ENCODE measurements around the gene PHETA2. TPM values are rescaled to one million over a fixed set of nuclear protein-coding genes. Genes with fewer than 3 reads are reported as not detected.

The PHETA2 gene
- total and polyA plus RNA-seq, 2 of the 13 experiments (the other 11 are each of a cell fraction or from before 2014, with no cell fraction given): 0.07 TPM; not detected in 1

- TF ChIP-seq ZBTB25 (CRISPR knock-in tag; IDR thresholded peaks at IDR 0.05): peak; percentile 62; the same call in 1 of the 2 replicates
- TF ChIP-seq ZNF703 (CRISPR knock-in tag; IDR thresholded peaks at IDR 0.05; ENCODE audit: borderline replicate concordance): no peak
- no peak for TF ChIP-seq TBP (CRISPR knock-in tag; IDR thresholded peaks at IDR 0.05)
- TF ChIP-seq ZXDC (CRISPR knock-in tag; IDR thresholded peaks at IDR 0.05): peak; percentile 99
- no peak for TF ChIP-seq ZFYVE20 (CRISPR knock-in tag; IDR thresholded peaks at IDR 0.05; ENCODE audit: borderline replicate concordance, low read depth)
- peak; percentile 74 for TF ChIP-seq CREB1 (IDR thresholded peaks at IDR 0.05)
- peak; percentile 70 for TF ChIP-seq CREB1 (CRISPR knock-in tag; IDR thresholded peaks at IDR 0.05)
- peak; percentile 91 for TF ChIP-seq NFYC (CRISPR knock-in tag; IDR thresholded peaks at IDR 0.05)
- no peak for TF ChIP-seq KAT2B (IDR thresholded peaks at IDR 0.05; ENCODE audit: borderline replicate concordance, low read depth, low read length)
- TF ChIP-seq SUZ12 (IDR thresholded peaks at IDR 0.05; ENCODE audit: low read depth, low read length): no peak
- no peak for TF ChIP-seq ZNF17 (CRISPR knock-in tag; IDR thresholded peaks at IDR 0.05)
- no peak; the same call in 1 of the 2 replicates for TF ChIP-seq CENPBD1 (CRISPR knock-in tag; IDR thresholded peaks at IDR 0.05; ENCODE audit: borderline replicate concordance, low read depth)
- TF ChIP-seq ZMAT3 (CRISPR knock-in tag; conservative IDR thresholded peaks at IDR 0.05): no peak
- peak; percentile 89; the same call in 1 of the 2 replicates for TF ChIP-seq KDM5B (CRISPR knock-in tag; IDR thresholded peaks at IDR 0.05; ENCODE audit: borderline replicate concordance)
- no peak for TF ChIP-seq ZBTB21 (CRISPR knock-in tag; IDR thresholded peaks at IDR 0.05)
- no peak for TF ChIP-seq MAFK (conservative IDR thresholded peaks at IDR 0.05 in 1 of 2, IDR thresholded peaks at IDR 0.05 in 1 of 2; ENCODE audit: low read length in 2 of 2)
- TF ChIP-seq GATAD2A (CRISPR knock-in tag; IDR thresholded peaks at IDR 0.05): peak; percentile 62; the same call in 1 of the 2 replicates
- peak; percentile 58 for TF ChIP-seq NRL (CRISPR knock-in tag; IDR thresholded peaks at IDR 0.05; ENCODE audit: borderline replicate concordance)
- no peak for TF ChIP-seq ZNF781 (CRISPR knock-in tag; IDR thresholded peaks at IDR 0.05; ENCODE audit: borderline replicate concordance, not compliant biosample characterization)
- peak; percentile 99 for TF ChIP-seq ZNF564 (CRISPR knock-in tag; IDR thresholded peaks at IDR 0.05)
- peak; percentile 80 for TF ChIP-seq KAT8 (CRISPR knock-in tag; IDR thresholded peaks at IDR 0.05)
- no peak for TF ChIP-seq GPBP1L1 (CRISPR knock-in tag; IDR thresholded peaks at IDR 0.05)
- TF ChIP-seq ZNF839 (CRISPR knock-in tag; IDR thresholded peaks at IDR 0.05; ENCODE audit: borderline replicate concordance): peak; percentile 90
- peak; percentile 50 for TF ChIP-seq RARA (CRISPR knock-in tag; IDR thresholded peaks at IDR 0.05)
- peak; percentile 72 for TF ChIP-seq ZC3H13 (CRISPR knock-in tag; IDR thresholded peaks at IDR 0.05)
These were observed 16.8 kb downstream of the PHETA2 start, which contains the start of gene NDUFA6 (continued) for GRCh38 chr22:42090596-42091454.
